Activated CD4-positive, alpha-beta T cell treated with anti-CD3 and anti-CD28 coated beads, Interleukin-2, amount 10 ng/mL, durations not matched to agents 24 days and 14 days (primary cell): ENCODE data around the gene TOX2. TPM values are rescaled to one million over a fixed set of nuclear protein-coding genes. Genes with fewer than 3 reads are reported as not detected.

Source experiments
- DNase-seq: peaks from one replicate; pipeline ENCODE4 v3.0.0; 2022
- H3K27ac Mint-ChIP-seq: one replicate; pipeline ENCODE4 v1.8.0; 2022; ENCODE audit warnings: mild to moderate bottlenecking, mixed read lengths
- H3K27me3 Mint-ChIP-seq: one replicate; pipeline ENCODE4 v1.8.0; 2022; ENCODE audit warnings: mixed read lengths
- H3K36me3 Mint-ChIP-seq: one replicate; pipeline ENCODE4 v1.8.0; 2022; ENCODE audit warnings: low read depth, mild to moderate bottlenecking, mixed read lengths
- H3K4me1 Mint-ChIP-seq: one replicate; pipeline ENCODE4 v1.8.0; 2021; ENCODE audit warnings: mixed read lengths
- H3K4me3 Mint-ChIP-seq: one replicate; pipeline ENCODE4 v1.8.0; 2022; ENCODE audit warnings: mild to moderate bottlenecking, moderate library complexity, mixed read lengths
- H3K9me3 Mint-ChIP-seq: one replicate; pipeline ENCODE4 v1.8.0; 2021; ENCODE audit warnings: mixed read lengths
- intact Hi-C: fragments of 100-400 bp; cut with micrococcal nuclease; formaldehyde crosslinking; loops from one replicate; pipeline ENCODE4 v1.15.1; 2023
- total RNA-seq: library from RNA; stranded (reverse); gene quantifications from 2 replicates; pipeline ENCODE4 v1.2.3, GENCODE V29; 2022

The TOX2 gene
- total RNA-seq, 1 donor from 2014 or later: 2.6 TPM

- Mint-ChIP-seq H3K27me3 (peaks cover 29% of the 10 kb centered on the region), H3K4me3 (no peak overlapping the region), H3K4me1 (peaks cover 13% of the 10 kb centered on the region), H3K27ac (no peak overlapping the region), H3K9me3 (peaks cover 11% of the 10 kb centered on the region), H3K36me3 (peaks cover 7% of the 10 kb centered on the region)
- intact Hi-C loops: no loop called here
- no peak for DNase-seq
Measured at GRCh38 chr20:44003609-44004008, 89.0 kb downstream of the TOX2 start.

GRCh38 chr20:44004306-44004915 is 89.8 kb downstream of the TOX2 start:
- Mint-ChIP-seq H3K4me3 (no peak overlapping the region), H3K27ac (no peak overlapping the region), H3K9me3 (peaks cover 11% of the 10 kb centered on the region), H3K36me3 (peaks cover 7% of the 10 kb centered on the region), H3K4me1 (peaks cover 13% of the 10 kb centered on the region), H3K27me3 (peaks cover 29% of the 10 kb centered on the region)
- intact Hi-C loops: no loop called here
- DNase-seq: no peak

GRCh38 chr20:44005661-44006060 is 91.0 kb downstream of the TOX2 start:
- Mint-ChIP-seq H3K27me3 (peaks cover 24% of the 10 kb centered on the region), H3K36me3 (peaks cover under 1% of the 10 kb centered on the region), H3K27ac (no peak overlapping the region), H3K4me1 (peaks cover 16% of the 10 kb centered on the region), H3K9me3 (peaks cover under 1% of the 10 kb centered on the region), H3K4me3 (no peak overlapping the region)
- intact Hi-C loops: no loop called here
- DNase-seq: no peak

- peaks cover 27% of the 10 kb centered on the region for H3K27me3 Mint-ChIP-seq
- no peaks in the 10 kb centered on the region for H3K36me3 Mint-ChIP-seq
- H3K27ac Mint-ChIP-seq: no peak overlapping the region
- no peak overlapping the region for H3K4me3 Mint-ChIP-seq
- intact Hi-C loops: no loop called here
- H3K9me3 Mint-ChIP-seq: no peaks in the 10 kb centered on the region
- DNase-seq: no peak
- H3K4me1 Mint-ChIP-seq: peaks cover 19% of the 10 kb centered on the region
Measured at GRCh38 chr20:44006126-44006525, 91.5 kb downstream of the TOX2 start.

GRCh38 chr20:44006578-44006977 is 91.9 kb downstream of the TOX2 start:
- H3K4me1 Mint-ChIP-seq: peaks cover 20% of the 10 kb centered on the region
- DNase-seq: no peak
- no peak overlapping the region for H3K4me3 Mint-ChIP-seq
- H3K27me3 Mint-ChIP-seq: peaks cover 30% of the 10 kb centered on the region
- no peaks in the 10 kb centered on the region for H3K9me3 Mint-ChIP-seq
- H3K27ac Mint-ChIP-seq: no peak overlapping the region
- intact Hi-C loops: no loop called here
- H3K36me3 Mint-ChIP-seq: no peaks in the 10 kb centered on the region

- H3K4me1 Mint-ChIP-seq: peaks cover 16% of the 10 kb centered on the region
- intact Hi-C loops: no loop called here
- H3K4me3 Mint-ChIP-seq: no peak overlapping the region
- no peaks in the 10 kb centered on the region for H3K9me3 Mint-ChIP-seq
- H3K36me3 Mint-ChIP-seq: no peaks in the 10 kb centered on the region
- DNase-seq: no peak
- H3K27me3 Mint-ChIP-seq: peaks cover 31% of the 10 kb centered on the region
- H3K27ac Mint-ChIP-seq: no peak overlapping the region
Measured at GRCh38 chr20:44008806-44009678, 94.4 kb downstream of the TOX2 start.

GRCh38 chr20:44009679-44009992 is 95.0 kb downstream of the TOX2 start:
- intact Hi-C loops: no loop called here
- Mint-ChIP-seq H3K27me3 (peaks cover 32% of the 10 kb centered on the region), H3K9me3 (no peaks in the 10 kb centered on the region), H3K27ac (no peak overlapping the region), H3K4me1 (peaks cover 16% of the 10 kb centered on the region), H3K4me3 (no peak overlapping the region), H3K36me3 (no peaks in the 10 kb centered on the region)
- DNase-seq: no peak

GRCh38 chr20:44010162-44010704 is 95.6 kb downstream of the TOX2 start:
- Mint-ChIP-seq H3K9me3 (no peaks in the 10 kb centered on the region), H3K27ac (no peak overlapping the region), H3K4me1 (peaks cover 16% of the 10 kb centered on the region), H3K36me3 (no peaks in the 10 kb centered on the region), H3K27me3 (peaks cover 29% of the 10 kb centered on the region), H3K4me3 (no peak overlapping the region)
- DNase-seq: no peak
- intact Hi-C loops: no loop called here

- Mint-ChIP-seq H3K27ac (no peak overlapping the region), H3K36me3 (no peaks in the 10 kb centered on the region), H3K9me3 (no peaks in the 10 kb centered on the region), H3K4me1 (peaks cover 16% of the 10 kb centered on the region), H3K27me3 (peaks cover 31% of the 10 kb centered on the region), H3K4me3 (no peak overlapping the region)
- intact Hi-C loops: no loop called here
- no peak for DNase-seq
Measured at GRCh38 chr20:44011251-44011940, 96.7 kb downstream of the TOX2 start.

GRCh38 chr20:44012466-44013226 is 98.0 kb downstream of the TOX2 start:
- H3K4me1 Mint-ChIP-seq: peaks cover 16% of the 10 kb centered on the region
- H3K27ac Mint-ChIP-seq: no peak overlapping the region
- no peaks in the 10 kb centered on the region for H3K9me3 Mint-ChIP-seq
- intact Hi-C loops: no loop called here
- H3K4me3 Mint-ChIP-seq: no peak overlapping the region
- H3K36me3 Mint-ChIP-seq: no peaks in the 10 kb centered on the region
- DNase-seq: no peak
- peaks cover 37% of the 10 kb centered on the region for H3K27me3 Mint-ChIP-seq

GRCh38 chr20:44014807-44015732 is 100.4 kb downstream of the TOX2 start:
- H3K36me3 Mint-ChIP-seq: no peaks in the 10 kb centered on the region
- DNase-seq: no peak
- peaks cover 30% of the 10 kb centered on the region for H3K4me1 Mint-ChIP-seq
- H3K4me3 Mint-ChIP-seq: no peak overlapping the region
- H3K27ac Mint-ChIP-seq: no peak overlapping the region
- H3K9me3 Mint-ChIP-seq: no peaks in the 10 kb centered on the region
- H3K27me3 Mint-ChIP-seq: peaks cover 42% of the 10 kb centered on the region
- intact Hi-C loops: loop anchor here (5.0 kb wide), 1 partner anchor 263 kb away; no protein-coding TSS in a partner anchor

- Mint-ChIP-seq H3K27ac (no peak overlapping the region), H3K4me3 (no peak overlapping the region), H3K27me3 (peaks cover 38% of the 10 kb centered on the region), H3K4me1 (peaks cover 29% of the 10 kb centered on the region), H3K9me3 (no peaks in the 10 kb centered on the region), H3K36me3 (no peaks in the 10 kb centered on the region)
- DNase-seq: no peak
- intact Hi-C loops: loop anchor here (5.0 kb wide), 1 partner anchor 263 kb away; no protein-coding TSS in a partner anchor
Measured at GRCh38 chr20:44015733-44016103, 101.1 kb downstream of the TOX2 start.
